HPDE6-E6E7 (cell line): Measurements from ENCODE around the gene AP3D1.

Source experiments
- DNase-seq: peaks from one replicate; pipeline ENCODE4 v3.0.0; 2011; ENCODE audit warnings: missing footprints; ENCODE audit errors: extremely low spot score

Gene AP3D1

DNA sequence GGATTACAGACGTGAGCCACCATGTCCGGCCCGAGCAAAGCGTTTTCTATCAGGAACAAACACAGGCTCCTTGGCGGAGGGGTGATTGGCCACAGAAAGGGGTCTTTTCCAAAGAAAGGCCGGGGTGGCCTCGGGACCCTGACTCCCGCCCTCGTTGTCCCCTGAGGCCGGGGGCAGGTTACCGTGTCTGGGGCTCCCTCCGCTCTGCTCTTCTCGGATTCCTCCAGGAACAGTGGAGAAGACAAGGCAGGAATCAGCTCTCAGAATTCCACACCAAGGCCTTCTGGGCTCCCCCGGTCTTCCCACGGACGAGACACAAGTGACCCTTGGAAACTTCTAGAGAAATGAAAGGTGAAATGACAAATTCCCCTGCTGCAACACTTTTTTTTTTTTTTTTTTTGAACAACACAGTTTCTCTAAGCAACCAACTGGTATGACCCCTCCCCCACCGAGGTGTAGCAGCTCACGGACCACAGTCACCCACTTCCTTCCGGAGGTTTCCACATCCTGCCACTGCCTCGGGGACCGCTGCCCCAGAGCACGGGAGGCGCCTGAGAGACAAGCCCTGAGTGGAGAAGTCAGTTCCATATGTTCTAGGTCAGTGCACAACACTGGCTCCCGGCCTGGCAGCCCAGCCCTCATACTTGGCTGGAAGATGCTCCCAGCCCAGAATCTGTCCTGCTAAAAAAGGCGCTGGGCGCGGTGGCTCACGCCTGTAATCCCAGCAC is 66.2 kb downstream of the AP3D1 start:
- no peak for DNase-seq

DNA sequence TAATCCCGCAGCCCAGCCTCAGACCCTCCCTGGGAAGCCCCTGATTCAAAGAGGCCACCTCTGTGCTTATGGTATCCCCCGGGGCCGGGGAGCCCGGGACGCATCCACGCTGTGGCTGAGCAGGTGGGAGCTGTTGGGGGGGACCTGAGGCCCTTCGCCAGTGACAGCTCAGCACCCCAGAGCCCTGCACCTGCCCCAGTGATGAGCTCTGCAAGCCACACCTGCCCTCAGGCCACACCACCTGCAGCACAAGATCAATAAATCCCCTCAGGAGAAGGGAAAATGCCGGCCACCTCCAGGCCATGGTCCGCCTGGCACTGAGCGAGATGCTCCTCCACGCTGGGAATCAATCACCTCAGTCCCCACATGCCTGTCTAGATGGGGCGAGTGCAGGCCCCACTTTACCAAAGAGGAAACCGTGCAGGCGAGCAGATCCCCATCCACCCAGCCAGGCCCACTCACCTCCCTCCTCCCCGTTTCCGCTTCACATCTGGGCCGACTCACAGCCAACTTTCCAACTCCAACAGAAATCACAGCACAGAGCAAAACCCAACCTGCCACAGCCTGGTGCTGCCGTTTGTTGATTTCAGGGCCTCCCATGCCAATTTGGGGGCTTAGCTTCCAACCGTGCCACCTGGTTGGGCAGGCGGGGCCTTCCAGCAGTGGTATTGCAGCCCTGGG is 68.1 kb downstream of the AP3D1 start:
- DNase-seq, result no peak

DNA sequence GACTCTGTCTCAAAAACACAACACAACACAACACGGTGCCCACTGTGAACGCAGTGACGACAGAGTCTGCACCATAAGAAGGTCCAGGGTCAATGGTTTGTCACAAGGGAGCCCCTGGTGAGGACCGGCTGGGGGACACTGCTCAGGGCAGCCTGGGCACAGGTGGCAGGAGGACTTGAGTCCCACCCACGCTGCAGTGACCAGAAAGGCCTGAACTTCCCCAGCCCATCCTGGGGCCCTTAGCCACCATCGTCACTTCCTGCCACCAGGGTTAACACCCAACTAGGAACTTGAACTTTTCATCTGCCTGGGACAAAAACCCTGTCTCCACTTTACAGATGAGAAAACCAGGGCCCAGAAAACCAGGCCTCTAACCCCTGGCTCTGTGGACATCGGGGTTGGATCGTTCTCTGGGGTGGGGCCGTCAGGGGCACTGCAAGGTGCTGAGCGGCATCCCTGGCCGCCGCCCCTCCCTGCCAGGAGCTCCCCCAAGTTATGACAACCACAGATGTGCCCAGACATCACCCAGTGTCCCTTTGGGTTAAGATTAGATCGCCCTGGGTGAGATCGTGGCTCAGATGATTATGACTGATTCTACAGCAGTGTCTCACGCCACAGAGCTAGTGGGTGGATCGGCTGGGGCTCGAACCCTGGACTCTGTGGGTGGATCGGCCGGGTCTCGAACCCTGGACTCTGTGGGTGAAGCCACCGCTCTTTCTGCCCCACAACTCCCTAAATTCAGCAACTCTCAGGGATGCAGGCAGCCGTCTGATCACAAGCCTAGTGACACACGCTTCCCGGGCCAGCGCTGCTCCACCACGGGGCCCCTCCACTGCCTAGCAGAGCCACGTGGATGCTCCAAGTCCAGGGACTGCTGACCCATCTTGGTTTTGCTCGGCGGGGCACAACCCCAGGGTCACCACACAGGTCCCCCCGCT is 69.2 kb downstream of the AP3D1 start:
- DNase-seq, result no peak

DNA sequence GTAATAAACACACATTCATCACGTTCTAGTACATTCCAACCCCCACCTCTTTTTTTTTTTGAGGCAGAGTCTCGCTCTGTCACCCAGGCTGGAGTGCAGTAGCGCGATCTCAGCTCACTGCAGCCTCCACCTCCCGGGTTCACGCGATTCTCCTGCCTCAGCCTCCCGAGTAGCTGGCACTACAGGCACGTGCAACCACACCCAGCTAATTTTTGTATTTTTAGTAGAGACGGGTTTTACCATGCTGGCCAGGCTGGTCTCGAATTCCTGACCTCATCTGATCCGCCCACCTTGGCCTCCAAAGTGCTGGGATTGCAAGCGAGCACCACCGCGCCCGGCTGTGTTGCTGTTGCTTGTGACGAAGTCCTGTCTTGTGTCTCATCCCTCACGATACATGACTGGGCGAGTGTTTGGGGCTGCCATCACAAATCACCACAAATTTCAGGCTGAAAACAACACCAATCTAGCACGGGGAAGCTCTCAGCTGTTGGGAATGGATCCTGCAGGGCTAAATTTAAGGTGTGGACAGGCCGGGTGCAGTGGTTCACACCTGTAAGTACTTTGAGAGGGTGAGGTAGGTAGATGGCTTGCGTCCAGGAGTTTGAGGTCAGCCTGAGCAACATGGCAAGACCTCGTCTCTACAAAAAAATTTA is 70.9 kb downstream of the AP3D1 start:
- DNase-seq, result no peak

DNA sequence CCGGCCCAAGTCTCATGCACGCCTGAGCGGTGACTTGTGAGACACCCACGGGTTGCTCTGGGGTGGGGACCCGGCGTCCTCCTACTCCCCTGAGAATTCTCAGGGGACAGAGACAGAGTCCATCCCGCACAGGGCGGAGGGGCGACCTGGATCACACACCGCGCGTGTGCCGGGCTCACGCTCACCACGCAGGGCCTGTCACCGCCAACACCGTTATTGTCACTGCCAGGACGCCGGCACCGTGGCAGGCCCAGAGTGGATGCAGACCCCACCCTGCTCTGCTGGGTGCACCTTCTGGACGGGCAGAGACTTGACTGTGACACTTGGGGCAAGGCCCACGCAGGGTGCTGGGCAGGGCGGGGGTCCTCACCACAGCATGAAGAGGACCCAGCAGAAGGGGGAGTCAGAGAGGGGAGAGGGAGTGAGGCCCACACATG is 71.5 kb downstream of the AP3D1 start:
- DNase-seq, result no peak

DNA sequence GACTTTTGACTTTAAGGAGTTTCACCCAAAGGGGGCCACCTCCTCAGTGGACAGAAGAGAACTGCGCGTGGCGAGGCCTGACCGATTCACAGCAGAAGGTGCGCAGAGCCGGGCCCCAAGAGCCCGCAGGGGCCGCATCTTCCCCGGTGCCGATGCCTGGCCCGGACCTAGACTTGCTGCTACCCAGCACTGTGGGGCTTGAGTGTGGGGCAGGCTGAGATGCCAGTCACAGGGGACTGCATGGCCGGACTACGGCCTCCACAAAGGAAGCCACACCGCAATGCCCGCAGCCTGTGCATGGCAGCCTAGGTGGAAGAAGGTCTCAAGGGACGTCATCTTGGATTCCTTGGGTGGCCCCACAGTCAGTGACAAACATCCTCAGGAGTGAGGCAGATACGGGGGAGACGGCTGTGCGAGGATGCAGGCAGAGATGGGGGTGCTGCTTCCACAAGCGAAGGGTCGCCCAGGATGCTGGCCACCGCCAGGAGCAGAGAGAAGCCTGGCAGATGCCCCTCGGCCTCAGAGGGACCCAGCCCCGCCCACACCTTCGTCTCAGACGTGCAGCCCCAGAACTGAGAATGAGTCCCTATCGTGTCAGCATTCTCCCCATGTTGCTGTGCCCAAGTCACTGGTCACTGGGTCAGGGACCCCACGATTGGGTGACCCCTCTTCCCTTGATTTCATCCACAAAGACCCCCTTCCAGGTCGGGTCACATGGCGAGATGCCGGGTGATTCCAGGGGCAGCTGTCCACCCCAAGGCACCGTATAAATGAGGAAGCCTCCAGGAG is 72.1 kb downstream of the AP3D1 start:
- no peak for DNase-seq

- no peak for DNase-seq
Measured at GRCh38 chr19:2077833-2078619, 73.3 kb downstream of the AP3D1 start.

DNA sequence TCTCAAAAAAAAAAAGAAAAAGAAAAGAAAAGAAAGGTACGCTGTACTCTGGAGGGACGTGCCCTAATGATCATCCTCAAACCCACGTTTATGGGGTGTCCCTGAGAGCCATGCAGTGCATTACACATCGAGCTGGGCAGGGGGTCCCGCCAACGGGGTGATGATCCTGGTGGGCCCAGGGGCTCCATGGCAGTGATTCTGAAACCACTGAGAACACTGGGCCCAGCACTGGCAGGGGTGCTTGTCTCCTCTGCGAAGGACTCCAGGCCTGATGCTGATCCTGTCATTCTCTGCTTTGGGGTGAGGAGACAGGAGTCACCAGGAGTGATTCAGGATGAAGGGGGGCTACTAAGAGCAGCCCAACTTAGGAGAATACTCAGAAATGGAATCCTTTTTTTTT is 74.0 kb downstream of the AP3D1 start:
- DNase-seq, result no peak

DNA sequence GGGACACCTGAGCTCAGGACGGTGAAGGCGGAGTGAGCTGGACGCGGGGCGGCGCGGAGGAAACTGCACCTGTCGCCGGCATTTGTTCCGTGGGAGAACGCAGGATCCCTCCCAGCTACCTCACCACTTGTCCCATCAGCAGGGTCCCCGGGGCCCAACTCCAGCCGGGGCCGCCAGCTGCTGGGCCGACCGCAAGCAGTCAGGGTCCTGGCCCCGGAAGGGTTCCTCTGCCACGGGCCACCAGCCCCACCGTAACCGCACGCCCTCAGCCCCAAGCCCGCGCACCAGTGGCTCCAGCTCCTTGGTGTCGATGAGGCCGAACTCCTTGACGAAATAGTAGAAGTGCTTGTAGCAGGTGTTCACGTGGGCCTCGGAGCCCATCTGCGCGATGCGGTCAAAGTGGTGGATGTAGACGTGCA is 74.8 kb downstream of the AP3D1 start:
- DNase-seq, result no peak

DNA sequence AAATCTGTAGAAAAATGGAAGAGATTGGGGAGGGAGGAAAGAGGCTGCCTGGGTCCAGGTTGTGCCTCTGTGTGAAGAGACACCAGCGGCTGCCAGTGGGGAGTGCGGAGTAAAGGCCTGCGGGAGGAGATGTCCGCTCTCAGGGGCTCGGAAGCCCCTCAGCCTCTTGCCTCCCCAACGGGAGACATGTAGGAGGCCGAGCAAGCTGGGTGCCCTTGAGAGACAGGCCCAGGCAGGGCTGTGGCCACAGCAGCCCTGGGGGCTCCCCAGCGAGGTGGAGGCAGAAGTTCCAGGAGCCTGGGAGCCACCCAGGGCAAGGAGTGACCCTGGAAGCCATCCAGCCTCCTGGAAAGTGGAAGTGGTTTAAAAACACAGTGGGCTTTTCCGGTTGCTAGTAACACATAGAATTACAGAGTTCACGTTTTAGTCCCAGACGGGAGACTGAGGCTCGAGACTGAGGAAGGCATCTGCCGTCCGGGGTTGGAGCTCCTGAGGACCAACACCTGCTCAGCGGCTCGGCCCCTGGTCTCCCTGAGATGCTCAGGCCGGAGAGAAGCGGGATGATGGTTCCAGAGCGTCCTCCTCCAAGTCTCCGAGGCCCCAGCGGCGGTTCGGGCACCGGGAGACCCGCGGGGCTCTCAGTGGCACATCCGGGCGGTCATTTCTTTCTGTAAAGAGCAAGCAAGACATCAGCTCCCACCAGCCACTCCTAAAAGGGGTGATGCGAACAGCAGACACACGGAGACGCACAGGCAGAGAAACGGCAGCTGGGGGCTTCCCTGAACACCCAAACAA is 78.4 kb downstream of the AP3D1 start:
- no peak for DNase-seq

- no peak for DNase-seq
Measured at GRCh38 chr19:2070986-2071673, 80.2 kb downstream of the AP3D1 start.

DNA sequence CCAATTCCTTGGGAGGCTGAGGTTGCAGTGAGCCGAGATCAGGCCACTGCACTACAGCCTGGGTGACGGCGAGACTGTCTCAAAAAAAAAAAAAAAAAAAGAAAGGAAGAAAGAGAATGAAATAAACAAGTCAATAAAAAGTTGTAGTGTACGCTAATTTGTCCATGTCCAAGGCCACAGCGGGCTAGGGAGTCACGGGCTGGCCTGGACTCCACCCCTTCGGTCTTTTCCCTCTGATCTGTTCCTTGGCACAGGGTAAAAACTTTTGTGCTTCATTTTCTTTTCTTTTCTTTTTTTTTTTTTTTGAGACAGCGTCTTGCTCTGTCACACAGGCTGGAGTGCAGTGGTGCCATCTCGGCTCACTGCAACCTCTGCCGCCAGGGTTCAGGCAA is 80.9 kb downstream of the AP3D1 start:
- no peak for DNase-seq

GRCh38 chr19:2064788-2065524 is 86.4 kb downstream of the AP3D1 start:
- no peak for DNase-seq

DNA sequence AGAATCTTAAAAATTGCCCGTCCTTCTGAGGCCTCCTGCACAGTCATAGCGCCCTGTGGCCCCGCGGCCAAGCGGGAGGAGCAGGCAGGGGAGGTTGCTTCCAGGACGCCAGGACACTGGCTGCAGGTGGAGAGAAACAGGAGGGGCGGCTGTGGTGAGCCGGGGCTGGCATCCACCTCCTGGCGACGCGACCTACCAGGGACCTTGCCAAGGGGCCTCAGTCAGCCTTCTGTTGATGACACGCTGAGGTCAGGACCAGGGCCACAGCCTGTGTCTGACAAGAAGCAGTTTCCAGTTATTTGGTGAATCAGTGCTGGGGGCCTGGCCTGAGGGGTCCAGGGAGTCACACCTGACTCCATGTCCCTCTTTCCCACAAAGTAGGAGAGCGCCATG is 87.0 kb downstream of the AP3D1 start:
- DNase-seq, result no peak

DNA sequence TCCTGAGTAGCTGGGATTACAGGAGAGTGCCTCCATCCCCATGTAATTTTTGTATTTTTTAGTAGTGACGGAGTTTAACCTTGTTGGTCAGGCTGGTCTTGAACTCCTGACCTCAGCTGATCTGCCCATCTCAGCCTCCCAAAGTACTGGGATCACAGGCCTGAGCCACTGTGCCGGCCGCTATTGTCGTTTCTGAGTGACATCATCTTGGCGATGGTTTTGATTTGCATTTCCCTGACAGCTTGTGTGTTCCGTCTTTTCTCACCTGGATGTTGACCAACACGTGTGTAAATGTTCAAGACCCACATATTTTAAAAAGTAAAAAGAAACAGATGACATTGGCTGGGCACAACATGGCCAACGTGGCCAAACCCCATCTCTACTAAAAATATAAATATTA is 87.5 kb downstream of the AP3D1 start:
- no peak for DNase-seq

- DNase-seq, result no peak
Measured at GRCh38 chr19:2062770-2063169, 88.6 kb downstream of the AP3D1 start.

DNA sequence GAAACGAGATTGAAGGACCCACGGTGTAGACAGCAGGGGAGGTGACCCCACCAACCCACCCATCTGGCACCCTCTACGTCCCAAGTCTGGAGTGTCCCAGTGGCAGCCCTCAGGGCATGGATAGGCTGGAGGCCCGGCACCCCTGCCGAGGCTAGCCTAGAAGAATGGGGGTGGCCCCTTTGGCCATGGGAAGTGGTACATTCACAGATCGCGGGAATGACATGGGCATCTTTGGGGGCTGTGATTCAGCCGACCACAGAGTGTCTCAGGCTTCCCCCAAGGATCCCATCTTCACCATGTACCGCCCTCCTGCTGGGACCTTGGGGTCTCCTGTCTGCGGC is 89.0 kb downstream of the AP3D1 start:
- DNase-seq, result no peak
